SK-N-SH treated with all-trans-retinoic acid at 6 μM for 48 hours (cell line): ENCODE measurements around the gene TADA2A.

Experiments
- ESRRG ChIP-seq: fragments of 250-450 bp; sonication (Bioruptor Pico); IDR thresholded peaks from 2 replicates; pipeline ENCODE4 v1.6.1; 2021; ENCODE audit warnings: mild to moderate bottlenecking
- TF ChIP-seq, protein P1 (sequence below): fragments of 250-450 bp; sonication (Bioruptor Pico); IDR thresholded peaks from 2 replicates; pipeline ENCODE4 v1.8.0; 2020; ENCODE audit warnings: mild to moderate bottlenecking, moderate library complexity, borderline replicate concordance

DNA sequence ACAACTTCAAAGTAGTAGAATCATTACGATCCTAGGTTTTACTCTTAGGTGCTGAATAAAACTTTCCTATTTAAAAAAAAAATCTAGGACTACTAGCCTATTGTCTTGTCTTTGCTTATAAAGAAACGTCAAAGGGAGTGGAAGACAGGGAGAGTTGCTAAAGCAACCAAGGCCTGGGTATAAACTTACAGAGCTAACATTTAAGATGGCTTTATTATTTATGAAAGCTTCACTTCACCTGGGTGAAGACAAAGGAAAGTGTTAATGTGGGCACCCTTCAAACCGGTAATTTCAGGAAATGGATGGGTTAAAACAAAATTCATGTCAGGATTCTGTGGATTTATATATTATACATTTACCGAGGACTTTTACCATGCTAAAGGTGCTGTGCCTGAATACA is 85.5 kb downstream of the TADA2A start:
- no peak for TF ChIP-seq ESRRG (CRISPR knock-in tag)
- TF ChIP-seq, protein P1, sequence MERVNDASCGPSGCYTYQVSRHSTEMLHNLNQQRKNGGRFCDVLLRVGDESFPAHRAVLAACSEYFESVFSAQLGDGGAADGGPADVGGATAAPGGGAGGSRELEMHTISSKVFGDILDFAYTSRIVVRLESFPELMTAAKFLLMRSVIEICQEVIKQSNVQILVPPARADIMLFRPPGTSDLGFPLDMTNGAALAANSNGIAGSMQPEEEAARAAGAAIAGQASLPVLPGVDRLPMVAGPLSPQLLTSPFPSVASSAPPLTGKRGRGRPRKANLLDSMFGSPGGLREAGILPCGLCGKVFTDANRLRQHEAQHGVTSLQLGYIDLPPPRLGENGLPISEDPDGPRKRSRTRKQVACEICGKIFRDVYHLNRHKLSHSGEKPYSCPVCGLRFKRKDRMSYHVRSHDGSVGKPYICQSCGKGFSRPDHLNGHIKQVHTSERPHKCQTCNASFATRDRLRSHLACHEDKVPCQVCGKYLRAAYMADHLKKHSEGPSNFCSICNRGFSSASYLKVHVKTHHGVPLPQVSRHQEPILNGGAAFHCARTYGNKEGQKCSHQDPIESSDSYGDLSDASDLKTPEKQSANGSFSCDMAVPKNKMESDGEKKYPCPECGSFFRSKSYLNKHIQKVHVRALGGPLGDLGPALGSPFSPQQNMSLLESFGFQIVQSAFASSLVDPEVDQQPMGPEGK: no peak
